Neural crest cell (in vitro differentiated cells): Measurements from ENCODE around the gene DNASE2B. TPM values are rescaled to one million over a fixed set of nuclear protein-coding genes. Genes with fewer than 3 reads are reported as not detected.

Experiments used
- DNase-seq: peaks from one replicate; pipeline ENCODE4 v3.0.0; 2021; ENCODE audit warnings: low read depth, mixed read lengths, low spot score
- H3K27ac Mint-ChIP-seq: one replicate; pipeline ENCODE4 v1.8.0; 2021; ENCODE audit warnings: mild to moderate bottlenecking, mixed read lengths; ENCODE audit not compliant: unreplicated experiment
- H3K27me3 Mint-ChIP-seq: 2 replicates; pipeline ENCODE4 v1.8.0; 2021; ENCODE audit warnings: low read depth, mild to moderate bottlenecking, mixed read lengths
- H3K36me3 Mint-ChIP-seq: 2 replicates; pipeline ENCODE4 v1.8.0; 2021; ENCODE audit warnings: low read depth, mild to moderate bottlenecking, mixed read lengths
- H3K4me1 Mint-ChIP-seq: 2 replicates; pipeline ENCODE4 v1.8.0; 2021; ENCODE audit warnings: mixed read lengths
- H3K4me3 Mint-ChIP-seq: one replicate; pipeline ENCODE4 v1.8.0; 2021; ENCODE audit warnings: mild to moderate bottlenecking, mixed read lengths
- H3K9me3 Mint-ChIP-seq: 2 replicates; pipeline ENCODE4 v1.8.0; 2021; ENCODE audit warnings: mixed read lengths
- total RNA-seq: library from RNA; stranded (reverse); gene quantifications from 2 replicates; pipeline ENCODE4 v1.2.1, GENCODE V29; 2021
- TF ChIP-seq, protein P1 (sequence below): fragments of 200-600 bp; sonication (generic); conservative IDR thresholded peaks from 2 replicates; pipeline ENCODE4 v1.5.0; 2021; ENCODE audit warnings: antibody characterized with exemption, mild to moderate bottlenecking

DNASE2B gene
- total RNA-seq, 1 donor from 2014 or later: not detected

GRCh38 chr1:84376000-84376910 is 22.0 kb upstream of the DNASE2B start:
- no peak overlapping the region for H3K4me3 Mint-ChIP-seq
- no peaks in the 10 kb centered on the region for H3K4me1 Mint-ChIP-seq
- H3K27ac Mint-ChIP-seq: no peak overlapping the region
- H3K27me3 Mint-ChIP-seq: no peaks in the 10 kb centered on the region
- no peaks in the 10 kb centered on the region for H3K9me3 Mint-ChIP-seq
- no peak for DNase-seq
- H3K36me3 Mint-ChIP-seq: no peaks in the 10 kb centered on the region
- TF ChIP-seq, protein P1, sequence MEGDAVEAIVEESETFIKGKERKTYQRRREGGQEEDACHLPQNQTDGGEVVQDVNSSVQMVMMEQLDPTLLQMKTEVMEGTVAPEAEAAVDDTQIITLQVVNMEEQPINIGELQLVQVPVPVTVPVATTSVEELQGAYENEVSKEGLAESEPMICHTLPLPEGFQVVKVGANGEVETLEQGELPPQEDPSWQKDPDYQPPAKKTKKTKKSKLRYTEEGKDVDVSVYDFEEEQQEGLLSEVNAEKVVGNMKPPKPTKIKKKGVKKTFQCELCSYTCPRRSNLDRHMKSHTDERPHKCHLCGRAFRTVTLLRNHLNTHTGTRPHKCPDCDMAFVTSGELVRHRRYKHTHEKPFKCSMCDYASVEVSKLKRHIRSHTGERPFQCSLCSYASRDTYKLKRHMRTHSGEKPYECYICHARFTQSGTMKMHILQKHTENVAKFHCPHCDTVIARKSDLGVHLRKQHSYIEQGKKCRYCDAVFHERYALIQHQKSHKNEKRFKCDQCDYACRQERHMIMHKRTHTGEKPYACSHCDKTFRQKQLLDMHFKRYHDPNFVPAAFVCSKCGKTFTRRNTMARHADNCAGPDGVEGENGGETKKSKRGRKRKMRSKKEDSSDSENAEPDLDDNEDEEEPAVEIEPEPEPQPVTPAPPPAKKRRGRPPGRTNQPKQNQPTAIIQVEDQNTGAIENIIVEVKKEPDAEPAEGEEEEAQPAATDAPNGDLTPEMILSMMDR: no peak

DNA sequence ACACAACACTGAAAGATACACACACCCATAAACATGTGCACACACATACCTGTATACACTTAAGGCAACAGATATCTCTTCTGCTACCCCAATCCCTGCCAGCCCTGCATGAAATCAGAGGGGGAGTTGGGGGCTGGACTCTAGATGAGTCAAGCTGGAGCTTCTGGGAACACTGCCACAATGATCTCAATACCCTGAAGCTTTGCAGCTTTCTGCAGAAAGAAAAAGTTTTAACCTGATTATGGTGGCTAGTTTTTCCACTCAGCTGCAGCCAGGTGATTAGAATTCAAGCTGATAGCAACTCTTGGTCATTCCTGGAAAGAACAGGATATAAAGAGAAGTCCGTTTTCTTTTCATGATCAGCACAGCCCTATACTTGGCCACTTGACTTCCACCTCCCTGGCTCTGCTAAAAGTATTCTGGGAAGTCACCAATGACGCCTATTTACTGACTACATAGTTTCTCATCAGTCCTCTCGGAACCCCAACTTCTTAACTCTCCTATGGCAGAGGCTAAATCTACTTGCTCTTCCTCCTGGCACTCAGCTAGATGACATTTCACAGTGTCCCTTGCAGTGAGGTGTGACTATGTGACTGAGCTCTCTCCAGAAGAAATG is 20.7 kb upstream of the DNASE2B start:
- no peak for DNase-seq
- no peak overlapping the region for H3K27ac Mint-ChIP-seq
- no peak overlapping the region for H3K4me3 Mint-ChIP-seq
- H3K27me3 Mint-ChIP-seq: no peaks in the 10 kb centered on the region
- H3K4me1 Mint-ChIP-seq: no peaks in the 10 kb centered on the region
- no peaks in the 10 kb centered on the region for H3K9me3 Mint-ChIP-seq
- no peaks in the 10 kb centered on the region for H3K36me3 Mint-ChIP-seq
- TF ChIP-seq, protein P1: no peak

DNA sequence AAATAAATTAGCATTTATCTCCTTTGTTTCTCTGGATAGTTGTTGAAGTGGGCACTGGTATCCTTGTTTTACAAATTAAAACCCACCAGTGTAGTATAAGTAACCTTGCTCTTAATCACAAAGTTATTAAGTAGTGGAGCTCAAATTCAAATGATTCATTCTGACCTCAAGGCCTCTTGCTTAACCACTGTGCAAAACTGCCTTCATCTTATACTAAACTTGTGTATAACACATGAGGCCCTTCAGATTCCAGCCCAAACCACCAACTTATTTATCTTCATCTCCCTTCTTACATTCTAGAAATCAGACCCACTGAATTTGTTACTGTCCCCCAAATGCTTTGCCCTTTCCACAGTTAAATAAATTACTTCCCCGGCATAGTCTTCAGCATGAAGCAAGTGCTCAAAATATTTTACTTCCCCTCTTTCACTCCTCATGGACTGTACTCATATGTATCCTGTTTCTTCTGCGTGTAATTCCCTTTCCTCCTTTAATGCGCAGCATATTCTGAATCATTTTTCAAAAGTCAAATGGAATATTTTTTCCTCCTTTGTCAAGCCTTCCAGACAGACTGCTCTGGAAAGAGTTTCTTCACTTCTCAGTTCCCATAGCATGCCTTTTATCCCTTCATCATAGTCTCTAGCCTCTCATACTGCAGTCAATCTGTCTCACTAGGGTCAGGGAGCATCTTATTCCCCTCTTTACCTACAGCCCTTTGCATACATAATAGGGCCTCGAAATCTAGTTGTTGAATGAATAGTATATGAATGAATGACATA is 19.0 kb upstream of the DNASE2B start:
- no peaks in the 10 kb centered on the region for H3K36me3 Mint-ChIP-seq
- DNase-seq: no peak

GRCh38 chr1:84379917-84380180 is 18.4 kb upstream of the DNASE2B start:
- Mint-ChIP-seq H3K4me3 (no peak overlapping the region), H3K4me1 (no peaks in the 10 kb centered on the region), H3K27ac (no peak overlapping the region), H3K27me3 (no peaks in the 10 kb centered on the region), H3K36me3 (no peaks in the 10 kb centered on the region), H3K9me3 (no peaks in the 10 kb centered on the region)
- TF ChIP-seq, protein P1: no peak
- no peak for DNase-seq

More for the DNA sequence above, 19.0 kb upstream of the DNASE2B start:
- Mint-ChIP-seq H3K9me3 (no peaks in the 10 kb centered on the region), H3K27ac (no peak overlapping the region), H3K4me3 (no peak overlapping the region), H3K27me3 (no peaks in the 10 kb centered on the region), H3K4me1 (no peaks in the 10 kb centered on the region)
- TF ChIP-seq, protein P1: no peak

- H3K4me3 Mint-ChIP-seq: no peak overlapping the region
- TF ChIP-seq, protein P1: no peak
- H3K36me3 Mint-ChIP-seq: no peaks in the 10 kb centered on the region
- no peaks in the 10 kb centered on the region for H3K9me3 Mint-ChIP-seq
- no peaks in the 10 kb centered on the region for H3K27me3 Mint-ChIP-seq
- H3K4me1 Mint-ChIP-seq: peaks cover 8% of the 10 kb centered on the region
- H3K27ac Mint-ChIP-seq: no peak overlapping the region
- no peak for DNase-seq
Observed at GRCh38 chr1:84382127-84382526, 16.2 kb upstream of the DNASE2B start.
